ENCODE results near the gene RPUSD1. TPM values are rescaled to one million over a fixed set of nuclear protein-coding genes. Genes with fewer than 3 reads are reported as not detected.

RPUSD1 gene
- total and polyA plus RNA-seq, 2 donors (not counting 3 experiments of a cell fraction or from before 2014, with no cell fraction given) = 46.2 to 55.8 TPM

DNA sequence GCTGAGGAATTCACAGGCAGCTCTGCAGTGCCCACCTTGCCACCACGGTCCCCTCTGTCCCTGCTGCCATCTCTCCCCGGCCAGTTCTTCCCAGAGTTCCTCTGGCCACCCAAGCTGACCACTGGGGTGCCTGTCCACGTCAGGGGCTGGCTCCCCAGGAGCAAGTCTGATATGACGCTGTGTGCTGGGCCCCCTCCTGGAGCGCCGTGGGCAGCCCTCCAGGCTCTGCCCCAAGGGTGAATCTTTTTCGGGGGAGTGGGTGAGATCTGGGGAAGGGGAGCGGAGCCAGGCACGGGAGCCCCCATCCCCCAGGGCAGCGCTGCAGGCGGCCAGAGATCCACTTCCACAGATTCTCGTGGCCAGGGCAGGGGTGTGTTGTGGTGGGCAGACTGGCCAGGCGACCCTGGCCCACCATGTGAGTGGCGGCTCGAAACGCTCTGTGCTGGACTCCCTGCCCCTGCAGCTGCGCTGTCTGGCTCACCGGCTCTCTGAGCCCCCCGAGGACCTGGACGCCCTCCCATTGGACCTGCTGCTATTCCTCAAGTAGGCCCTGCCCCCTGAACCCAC is 23.9 kb downstream of the RPUSD1 start:
- intact Hi-C loops (cut with micrococcal nuclease) (no loop called here), dilution Hi-C loops (cut with MboI; ENCODE audit: extremely low pct_ligation_motif_present, low sequenced_read_pairs) (no loop called here)
- Histone ChIP-seq H3K4me3 (replicated peaks in 1 of 3; ENCODE audit: insufficient read depth in 1 of 3, low read depth in 1 of 3, low read length in 3 of 3) (no peak overlapping the region), H2AFZ (ENCODE audit: low read depth, low read length) (no peak overlapping the region), H3K9me3 (replicated peaks; ENCODE audit: control insufficient read depth, insufficient read depth, low read length) (no peaks in the 10 kb centered on the region), H3K9ac (replicated peaks; ENCODE audit: extremely low read depth, insufficient read depth, low read length) (no peak overlapping the region), H3K79me2 (ENCODE audit: control insufficient read depth, insufficient read depth, low read length) (no peaks in the 10 kb centered on the region), H3K36me3 (ENCODE audit: control insufficient read depth in 2 of 2, extremely low read depth in 1 of 2, insufficient read depth in 2 of 2, low read length in 2 of 2) (no peaks in the 10 kb centered on the region), H3K27ac (ENCODE audit: insufficient read depth, low read depth, low read length) (no peak overlapping the region), H3K27me3 (ENCODE audit: control insufficient read depth in 2 of 2, insufficient read depth in 2 of 2, low read length in 2 of 2) (no peaks in the 10 kb centered on the region), H3K4me1 (ENCODE audit: control insufficient read depth, extremely low read depth, insufficient read depth, low read length) (no peaks in the 10 kb centered on the region), H3K9me1 (replicated peaks; ENCODE audit: control insufficient read depth, extremely low read depth, insufficient read depth, low read length) (no peaks in the 10 kb centered on the region), H3K4me2 (ENCODE audit: insufficient read depth, low read length) (no peak overlapping the region), H4K20me1 (replicated peaks; ENCODE audit: control insufficient read depth, extremely low read depth, insufficient read depth, low read length) (no peaks in the 10 kb centered on the region)
- no TSS peak for BruUV-seq (replicated peaks)
- CTCF ChIA-PET = no interaction called here
- TF ChIP-seq POLR2A (IDR thresholded peaks at IDR 0.05; ENCODE audit: low read depth, low read length) (no peak), MYC (IDR thresholded peaks at IDR 0.05; ENCODE audit: low read depth, low read length) (no peak), EZH2 (IDR thresholded peaks at IDR 0.05; ENCODE audit: borderline replicate concordance, low read depth, low read length, severe bottlenecking) (no peak), FOS (IDR thresholded peaks at IDR 0.05; ENCODE audit: borderline replicate concordance, insufficient read depth, low read length) (no peak), POLR2AphosphoS5 (IDR thresholded peaks at IDR 0.05; ENCODE audit: insufficient read depth, low read depth, low read length) (no peak), GATA2 (IDR thresholded peaks at IDR 0.05; ENCODE audit: insufficient read depth, insufficient read length, low read depth, low read length) (no peak), JUN (IDR thresholded peaks at IDR 0.05; ENCODE audit: borderline replicate concordance, insufficient read depth, insufficient read length, low read depth) (no peak)
- TF ChIP-seq, protein P1, sequence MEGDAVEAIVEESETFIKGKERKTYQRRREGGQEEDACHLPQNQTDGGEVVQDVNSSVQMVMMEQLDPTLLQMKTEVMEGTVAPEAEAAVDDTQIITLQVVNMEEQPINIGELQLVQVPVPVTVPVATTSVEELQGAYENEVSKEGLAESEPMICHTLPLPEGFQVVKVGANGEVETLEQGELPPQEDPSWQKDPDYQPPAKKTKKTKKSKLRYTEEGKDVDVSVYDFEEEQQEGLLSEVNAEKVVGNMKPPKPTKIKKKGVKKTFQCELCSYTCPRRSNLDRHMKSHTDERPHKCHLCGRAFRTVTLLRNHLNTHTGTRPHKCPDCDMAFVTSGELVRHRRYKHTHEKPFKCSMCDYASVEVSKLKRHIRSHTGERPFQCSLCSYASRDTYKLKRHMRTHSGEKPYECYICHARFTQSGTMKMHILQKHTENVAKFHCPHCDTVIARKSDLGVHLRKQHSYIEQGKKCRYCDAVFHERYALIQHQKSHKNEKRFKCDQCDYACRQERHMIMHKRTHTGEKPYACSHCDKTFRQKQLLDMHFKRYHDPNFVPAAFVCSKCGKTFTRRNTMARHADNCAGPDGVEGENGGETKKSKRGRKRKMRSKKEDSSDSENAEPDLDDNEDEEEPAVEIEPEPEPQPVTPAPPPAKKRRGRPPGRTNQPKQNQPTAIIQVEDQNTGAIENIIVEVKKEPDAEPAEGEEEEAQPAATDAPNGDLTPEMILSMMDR (IDR thresholded peaks at IDR 0.05; ENCODE audit: extremely low read depth in 1 of 2, insufficient read depth in 1 of 2, low read depth in 1 of 2, low read length in 2 of 2) = no peak
- TF ChIP-seq, protein P2, sequence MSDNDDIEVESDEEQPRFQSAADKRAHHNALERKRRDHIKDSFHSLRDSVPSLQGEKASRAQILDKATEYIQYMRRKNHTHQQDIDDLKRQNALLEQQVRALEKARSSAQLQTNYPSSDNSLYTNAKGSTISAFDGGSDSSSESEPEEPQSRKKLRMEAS (IDR thresholded peaks at IDR 0.05; ENCODE audit: insufficient read depth, insufficient read length) = no peak
- FAIRE-seq (no peak), DNase-seq (ENCODE audit: low read depth, low spot score) (no peak)
- POLR2A ChIA-PET = no interaction called here
